OCI-LY7 (cell line): ENCODE measurements around the gene FRRS1L. TPM values are rescaled to one million over a fixed set of nuclear protein-coding genes. Genes with fewer than 3 reads are reported as not detected.

Experiments used
- BruUV-seq: library from RNA; stranded (reverse); fragments of 400-500 nt; replicated peaks from 2 replicates; lab custom pipeline; 2021; lab: Mats Ljungman, UMichigan
- CTCF ChIA-PET: fragments of 300-600 bp; sonication (Branson Sonifier 250); formaldehyde crosslinking; loops from one replicate; lab custom pipeline; 2022; ENCODE audit warnings: antibody characterized with exemption; ENCODE audit not compliant: unreplicated experiment; lab: Charles Lee
- POLR2A ChIA-PET: fragments of 300-600 bp; sonication (Branson Sonifier 250); formaldehyde crosslinking; loops from one replicate; lab custom pipeline; 2022; ENCODE audit warnings: antibody characterized with exemption; lab: Charles Lee
- DNase-seq: peaks from one replicate; pipeline ENCODE4 v3.0.0-alpha.2; 2015; ENCODE audit warnings: low spot score
- H2AFZ ChIP-seq: fragments of 200-600 bp; sonication (generic), shearing (Covaris generic); 2 replicates; pipeline ENCODE4 v1.6.1; 2014; ENCODE audit warnings: mild to moderate bottlenecking, antibody characterized with exemption, low read length, moderate library complexity
- H3K27ac ChIP-seq: fragments of 200-600 bp; sonication (generic); 2 replicates; pipeline ENCODE4 v1.5.1; 2014; ENCODE audit warnings: mixed run types, low read depth, mild to moderate bottlenecking, moderate library complexity, low read length, inconsistent platforms; ENCODE audit not compliant: poor library complexity, severe bottlenecking
- H3K36me3 ChIP-seq: fragments of 200-600 bp; sonication (generic); 2 replicates; pipeline ENCODE4 v1.6.1; 2014; ENCODE audit warnings: mild to moderate bottlenecking, antibody characterized with exemption, low read length, moderate library complexity, mixed read lengths; ENCODE audit not compliant: insufficient read depth
- H3K4me1 ChIP-seq: fragments of 200-600 bp; sonication (generic); 2 replicates; pipeline ENCODE4 v1.5.1; 2014; ENCODE audit warnings: mild to moderate bottlenecking, low read length; ENCODE audit not compliant: insufficient read depth, poor library complexity, severe bottlenecking
- H3K4me2 ChIP-seq: fragments of 200-600 bp; sonication (generic); 2 replicates; pipeline ENCODE4 v1.6.1; 2014; ENCODE audit warnings: mild to moderate bottlenecking, low read length
- H3K4me3 ChIP-seq: fragments of 200-600 bp; sonication (generic); 2 replicates; pipeline ENCODE4 v1.5.1; 2014; ENCODE audit warnings: mild to moderate bottlenecking, low read depth, low read length; ENCODE audit not compliant: poor library complexity, severe bottlenecking
- H3K79me2 ChIP-seq: fragments of 200-600 bp; sonication (generic); 2 replicates; pipeline ENCODE4 v1.6.1; 2016; ENCODE audit warnings: low read depth, mild to moderate bottlenecking, low read length, moderate library complexity, mixed read lengths; ENCODE audit not compliant: insufficient read depth
- H3K9me2 ChIP-seq: fragments of 200-600 bp; sonication (generic); 2 replicates; pipeline ENCODE4 v1.6.1; 2016; ENCODE audit warnings: mild to moderate bottlenecking, low read length, mixed read lengths; ENCODE audit not compliant: insufficient read depth
- H3K9me3 ChIP-seq: fragments of 200-600 bp; sonication (generic); 2 replicates; pipeline ENCODE4 v1.6.1; 2014; ENCODE audit warnings: mild to moderate bottlenecking, mixed run types, low read length, mixed read lengths
- H4K20me1 ChIP-seq: fragments of 200-600 bp; sonication (generic); 2 replicates; pipeline ENCODE4 v1.6.1; 2014; ENCODE audit warnings: mild to moderate bottlenecking, antibody characterized with exemption, low read length, moderate library complexity, mixed read lengths; ENCODE audit not compliant: insufficient read depth
- EZH2phosphoT487 ChIP-seq: fragments of 200-600 bp; sonication (generic); IDR thresholded peaks from 2 replicates; pipeline ENCODE4 v1.6.1; 2018; ENCODE audit warnings: low read depth, borderline replicate concordance, mild to moderate bottlenecking, mixed run types, antibody characterized with exemption, low read length, moderate library complexity, mixed read lengths
- intact Hi-C: fragments of 100-400 bp; cut with micrococcal nuclease; formaldehyde crosslinking; loops from one replicate; pipeline ENCODE4 v1.10.0; 2022; ENCODE audit not compliant: unreplicated experiment
- total RNA-seq, 2 experiments: library from RNA; depleted of rRNA in 1 of 2; stranded (reverse); fragments of >200 nt in 1 of 2; shearing (Covaris generic) in 1 of 2; gene quantifications; 2 replicates each; pipeline ENCODE4 v1.2.3, GENCODE V29; 2014 to 2022
- TF ChIP-seq, protein P1 (sequence below): fragments of 200-600 bp; sonication (generic); conservative IDR thresholded peaks from 2 replicates; pipeline ENCODE4 v1.5.1; 2014; ENCODE audit warnings: mild to moderate bottlenecking, antibody characterized with exemption, low read length, moderate library complexity, mixed read lengths

The FRRS1L gene
- total RNA-seq, 2 experiments from 2014 or later, result not detected

DNA sequence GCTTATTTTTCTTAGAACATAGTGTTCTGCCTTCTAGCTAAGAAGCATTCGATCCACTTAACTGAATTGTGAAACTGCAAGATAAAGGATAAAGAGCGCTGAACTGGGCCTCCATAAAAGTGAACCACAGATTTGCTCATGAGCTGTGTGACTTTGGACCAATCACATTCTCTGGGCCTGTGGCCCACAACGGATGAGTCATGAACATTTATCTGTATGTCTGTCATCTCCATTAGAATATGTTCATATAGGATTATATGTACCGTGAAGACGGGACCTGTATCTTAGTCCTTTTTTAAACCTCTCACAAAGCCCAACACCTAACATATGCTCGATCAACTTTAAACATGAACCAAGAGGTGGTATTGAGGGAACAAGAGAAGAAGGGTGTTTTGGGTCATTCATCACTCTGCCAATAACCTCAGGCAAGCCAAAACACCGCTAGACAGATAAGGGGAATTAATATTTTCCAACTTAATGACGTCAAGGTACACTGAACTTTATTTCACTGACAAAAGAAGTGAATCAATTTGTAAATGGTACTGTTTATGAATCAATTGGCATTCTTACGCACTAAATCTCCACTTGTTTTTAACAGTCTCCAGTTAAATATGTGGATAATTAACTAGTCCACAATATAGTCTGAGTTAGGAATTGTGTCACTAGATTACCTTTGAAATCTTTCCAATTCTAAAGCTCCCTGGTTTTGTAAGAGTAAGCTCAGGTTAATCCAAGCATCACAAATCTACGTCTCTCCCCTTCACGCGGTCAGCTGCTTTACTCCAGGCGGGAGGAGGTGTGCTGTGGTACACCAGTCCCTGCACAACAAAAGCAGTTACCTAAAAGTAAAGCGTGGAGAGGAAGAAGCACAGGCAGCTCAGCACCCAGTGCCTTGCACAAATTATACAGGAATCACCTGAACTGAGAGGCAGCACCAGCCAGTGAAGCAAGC is 48.9 kb downstream of the FRRS1L start:
- BruUV-seq, result TSS peak; percentile 66
- CTCF ChIA-PET, result interaction anchor here (0.8 kb wide), 1 partner anchor 8 kb away, joined by 3 read pairs; no protein-coding TSS in a partner anchor
- no peak for TF ChIP-seq EZH2phosphoT487
- TF ChIP-seq, protein P1, sequence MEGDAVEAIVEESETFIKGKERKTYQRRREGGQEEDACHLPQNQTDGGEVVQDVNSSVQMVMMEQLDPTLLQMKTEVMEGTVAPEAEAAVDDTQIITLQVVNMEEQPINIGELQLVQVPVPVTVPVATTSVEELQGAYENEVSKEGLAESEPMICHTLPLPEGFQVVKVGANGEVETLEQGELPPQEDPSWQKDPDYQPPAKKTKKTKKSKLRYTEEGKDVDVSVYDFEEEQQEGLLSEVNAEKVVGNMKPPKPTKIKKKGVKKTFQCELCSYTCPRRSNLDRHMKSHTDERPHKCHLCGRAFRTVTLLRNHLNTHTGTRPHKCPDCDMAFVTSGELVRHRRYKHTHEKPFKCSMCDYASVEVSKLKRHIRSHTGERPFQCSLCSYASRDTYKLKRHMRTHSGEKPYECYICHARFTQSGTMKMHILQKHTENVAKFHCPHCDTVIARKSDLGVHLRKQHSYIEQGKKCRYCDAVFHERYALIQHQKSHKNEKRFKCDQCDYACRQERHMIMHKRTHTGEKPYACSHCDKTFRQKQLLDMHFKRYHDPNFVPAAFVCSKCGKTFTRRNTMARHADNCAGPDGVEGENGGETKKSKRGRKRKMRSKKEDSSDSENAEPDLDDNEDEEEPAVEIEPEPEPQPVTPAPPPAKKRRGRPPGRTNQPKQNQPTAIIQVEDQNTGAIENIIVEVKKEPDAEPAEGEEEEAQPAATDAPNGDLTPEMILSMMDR, result no peak
- no peaks in the 10 kb centered on the region for H3K9me2 ChIP-seq
- H3K9me3 ChIP-seq, result no peaks in the 10 kb centered on the region
- POLR2A ChIA-PET, result interaction anchor here (0.7 to 4.1 kb wide), 6 partner anchors 10 to 17 kb away, joined by 3 to 53 read pairs (median 4); no protein-coding TSS in a partner anchor
- intact Hi-C loops, result loop anchor here (2.0 to 5.0 kb wide), 2 partner anchors 105 to 186 kb away; partner anchors contain the start of genes ABITRAM, CTNNAL1 and ELP1
- peak overlapping the region; percentile 85 for H3K4me2 ChIP-seq
- peaks cover 45% of the 10 kb centered on the region for H3K36me3 ChIP-seq
- peaks cover 47% of the 10 kb centered on the region for H4K20me1 ChIP-seq
- peak overlapping the region; percentile 96 for H3K4me3 ChIP-seq
- DNase-seq, result peak; percentile 52
- H3K4me1 ChIP-seq, result peaks cover 64% of the 10 kb centered on the region
- peaks cover 66% of the 10 kb centered on the region for H3K79me2 ChIP-seq
- H3K27ac ChIP-seq, result peak overlapping the region; percentile 80
- H2AFZ ChIP-seq, result no peak overlapping the region

DNA sequence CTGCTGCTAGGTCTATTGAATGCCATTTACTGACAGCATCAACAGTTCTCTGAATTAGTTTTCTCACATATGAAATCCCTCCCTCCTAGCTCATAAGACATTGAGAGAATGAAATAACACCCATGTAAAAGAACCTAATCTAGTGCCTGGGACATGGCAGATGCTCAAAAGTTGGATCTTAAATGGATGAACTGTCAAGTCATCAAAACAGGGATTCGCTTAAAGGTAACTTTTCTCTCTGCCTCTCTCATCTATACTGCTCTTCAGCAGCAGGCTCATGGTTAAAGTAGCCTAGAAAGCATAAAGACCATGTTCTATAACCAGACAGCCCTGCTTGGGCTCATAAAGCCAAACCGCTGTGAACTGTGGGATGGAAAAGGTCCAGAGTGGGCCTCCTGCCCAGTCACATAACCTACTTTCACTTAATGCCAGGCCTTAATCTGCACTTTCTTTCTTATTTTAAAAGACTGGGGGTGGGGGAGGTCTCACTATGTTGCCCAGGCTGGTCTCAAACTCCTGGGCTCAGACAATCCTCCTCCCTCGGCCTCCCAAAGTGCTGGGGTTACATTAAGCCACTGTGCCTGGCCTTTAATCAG is 51.0 kb downstream of the FRRS1L start:
- Histone ChIP-seq H3K4me3 (peak overlapping the region; percentile 7), H3K36me3 (peaks cover 48% of the 10 kb centered on the region), H3K4me2 (peak overlapping the region; percentile 56), H3K9me2 (no peaks in the 10 kb centered on the region), H3K4me1 (peaks cover 78% of the 10 kb centered on the region), H4K20me1 (peaks cover 51% of the 10 kb centered on the region), H2AFZ (no peak overlapping the region), H3K79me2 (peaks cover 87% of the 10 kb centered on the region), H3K9me3 (no peaks in the 10 kb centered on the region), H3K27ac (no peak overlapping the region)
- CTCF ChIA-PET, result no interaction called here
- POLR2A ChIA-PET, result no interaction called here
- DNase-seq, result no peak
- no TSS peak for BruUV-seq
- intact Hi-C loops, result loop anchor here (5.0 kb wide), 1 partner anchor 184 kb away; the partner anchor contains the start of genes ABITRAM and ELP1
- TF ChIP-seq, protein P1, result no peak
